Muscle layer of duodenum (tissue), 2 donors: Measurements from ENCODE around the gene ZNF532.

Experiments used
- H3K27ac ChIP-seq: one replicate; pipeline ENCODE4 v1.7.0; 2013; ENCODE audit warnings: mild to moderate bottlenecking, low read length
- H3K27me3 ChIP-seq: one replicate; pipeline ENCODE4 v1.7.0; 2013; ENCODE audit warnings: low read depth, mild to moderate bottlenecking, control low read depth, low read length
- H3K36me3 ChIP-seq, 2 donors: one replicate each; pipeline ENCODE4 v1.7.0; 2013; ENCODE audit warnings: low read length in 2 of 2, control low read depth in 1 of 2, mild to moderate bottlenecking in 1 of 2; ENCODE audit not compliant: insufficient read depth in 2 of 2, control insufficient read depth in 1 of 2
- H3K4me1 ChIP-seq, 2 donors: one replicate each; pipeline ENCODE4 v1.7.0; 2013; ENCODE audit warnings: low read length in 2 of 2, mild to moderate bottlenecking in 2 of 2, control low read depth in 1 of 2, moderate library complexity in 1 of 2; ENCODE audit not compliant: insufficient read depth in 2 of 2, control insufficient read depth in 1 of 2
- H3K4me3 ChIP-seq, 2 donors: one replicate each; pipeline ENCODE4 v1.7.0; 2013; ENCODE audit warnings: low read length in 2 of 2, low read depth in 1 of 2, mild to moderate bottlenecking in 1 of 2
- H3K9me3 ChIP-seq, 2 donors: one replicate each; pipeline ENCODE4 v1.7.0; 2013; ENCODE audit warnings: low read length in 2 of 2, control low read depth in 1 of 2, mild to moderate bottlenecking in 1 of 2; ENCODE audit not compliant: control insufficient read depth in 1 of 2
- donor health status: healthy.

ZNF532 gene

GRCh38 chr18:58998401-58999203, 133.9 kb downstream of the ZNF532 start:
- Histone ChIP-seq H3K36me3 (peaks cover 0 to 3% of the 10 kb centered on the region in 2 donors), H3K4me1 (peaks cover 0 to 3% of the 10 kb centered on the region in 2 donors), H3K27ac (no peak overlapping the region), H3K4me3 (no peak overlapping the region), H3K27me3 (no peaks in the 10 kb centered on the region), H3K9me3 (no peaks in the 10 kb centered on the region)

- H3K27ac ChIP-seq = no peak overlapping the region
- peaks cover 0 to 3% of the 10 kb centered on the region in 2 donors for H3K4me1 ChIP-seq
- H3K27me3 ChIP-seq = no peaks in the 10 kb centered on the region
- no peak overlapping the region for H3K4me3 ChIP-seq
- H3K36me3 ChIP-seq = peaks cover 0 to 3% of the 10 kb centered on the region in 2 donors
- H3K9me3 ChIP-seq = no peaks in the 10 kb centered on the region
Measured at GRCh38 chr18:59001166-59001565, 136.5 kb downstream of the ZNF532 start.

- no peaks in the 10 kb centered on the region for H3K9me3 ChIP-seq
- H3K36me3 ChIP-seq = peaks cover 0 to 3% of the 10 kb centered on the region in 2 donors
- no peak overlapping the region for H3K4me3 ChIP-seq
- H3K27me3 ChIP-seq = no peaks in the 10 kb centered on the region
- no peak overlapping the region for H3K27ac ChIP-seq
- peaks cover 0 to 3% of the 10 kb centered on the region in 2 donors for H3K4me1 ChIP-seq
Measured at GRCh38 chr18:59001721-59002120, 137.0 kb downstream of the ZNF532 start.

GRCh38 chr18:59002974-59003594, 138.4 kb downstream of the ZNF532 start:
- Histone ChIP-seq H3K27ac (no peak overlapping the region), H3K9me3 (no peaks in the 10 kb centered on the region), H3K4me1 (no peaks in the 10 kb centered on the region), H3K36me3 (peaks cover 0 to 3% of the 10 kb centered on the region in 2 donors), H3K27me3 (no peaks in the 10 kb centered on the region), H3K4me3 (no peak overlapping the region)

- Histone ChIP-seq H3K4me3 (no peak overlapping the region), H3K27ac (peak overlapping the region; percentile 23), H3K36me3 (no peaks in the 10 kb centered on the region), H3K9me3 (no peaks in the 10 kb centered on the region), H3K4me1 (no peaks in the 10 kb centered on the region), H3K27me3 (no peaks in the 10 kb centered on the region)
Measured at GRCh38 chr18:59005262-59005661, 140.6 kb downstream of the ZNF532 start.

- H3K36me3 ChIP-seq = no peaks in the 10 kb centered on the region
- H3K9me3 ChIP-seq = no peaks in the 10 kb centered on the region
- H3K4me3 ChIP-seq = no peak overlapping the region
- H3K27ac ChIP-seq = no peak overlapping the region
- H3K27me3 ChIP-seq = no peaks in the 10 kb centered on the region
- no peaks in the 10 kb centered on the region for H3K4me1 ChIP-seq
Measured at GRCh38 chr18:59006461-59007067, 141.9 kb downstream of the ZNF532 start.

- Histone ChIP-seq H3K4me1 (no peaks in the 10 kb centered on the region), H3K36me3 (no peaks in the 10 kb centered on the region), H3K4me3 (no peak overlapping the region), H3K9me3 (no peaks in the 10 kb centered on the region), H3K27ac (no peak overlapping the region), H3K27me3 (no peaks in the 10 kb centered on the region)
Measured at GRCh38 chr18:59008302-59008974, 143.8 kb downstream of the ZNF532 start.

GRCh38 chr18:59009846-59010245, 145.2 kb downstream of the ZNF532 start:
- H3K27ac ChIP-seq = no peak overlapping the region

GRCh38 chr18:59011289-59011688, 146.6 kb downstream of the ZNF532 start:
- no peaks in the 10 kb centered on the region for H3K4me1 ChIP-seq

More at GRCh38 chr18:59009846-59010245, 145.2 kb downstream of the ZNF532 start:
- Histone ChIP-seq H3K36me3 (no peaks in the 10 kb centered on the region), H3K4me1 (no peaks in the 10 kb centered on the region), H3K4me3 (no peak overlapping the region), H3K27me3 (no peaks in the 10 kb centered on the region), H3K9me3 (no peaks in the 10 kb centered on the region)

GRCh38 chr18:59011786-59012185, 147.1 kb downstream of the ZNF532 start:
- H3K4me1 ChIP-seq = no peaks in the 10 kb centered on the region
- H3K27me3 ChIP-seq = no peaks in the 10 kb centered on the region
- no peaks in the 10 kb centered on the region for H3K9me3 ChIP-seq
- no peak overlapping the region for H3K4me3 ChIP-seq
- no peak overlapping the region for H3K27ac ChIP-seq
- no peaks in the 10 kb centered on the region for H3K36me3 ChIP-seq

More at GRCh38 chr18:59011289-59011688, 146.6 kb downstream of the ZNF532 start:
- Histone ChIP-seq H3K9me3 (no peaks in the 10 kb centered on the region), H3K27ac (no peak overlapping the region), H3K4me3 (no peak overlapping the region), H3K27me3 (no peaks in the 10 kb centered on the region), H3K36me3 (no peaks in the 10 kb centered on the region)
